SH-SY5Y (cell line): Measurements from ENCODE around the gene RIMKLA.

Source experiments
- GATA2 ChIP-seq: IDR thresholded peaks from 2 replicates; pipeline ENCODE4 v1.6.1; 2011; ENCODE audit warnings: mild to moderate bottlenecking, low read depth, low read length
- GATA3 ChIP-seq: IDR thresholded peaks from 2 replicates; pipeline ENCODE4 v1.6.1; 2011; ENCODE audit warnings: low read depth, mild to moderate bottlenecking, low read length, moderate library complexity

GRCh38 chr1:42369471-42369870, 11.1 kb upstream of the RIMKLA start:
- TF ChIP-seq GATA3 (no peak), GATA2 (no peak)
